Activated naive CD8-positive, alpha-beta T cell treated with anti-CD3 and anti-CD28 coated beads, Interleukin-2, amount 10 ng/mL, durations not matched to agents 7 days and 5 days (primary cell): ENCODE data around the gene MID1IP1. TPM values are rescaled to one million over a fixed set of nuclear protein-coding genes. Genes with fewer than 3 reads are reported as not detected.

Experiments used
- ATAC-seq: fragments of 150-1000 bp; cut with Tn5 transposase; one replicate; pipeline ENCODE4 v1.10.0; 2021; ENCODE audit warnings: low read depth, moderate library complexity
- POLR2A ChIA-PET: fragments of 350-600 bp; sonication (Branson Sonifier 250); formaldehyde crosslinking; loops from one replicate; lab custom pipeline; 2021; ENCODE audit warnings: antibody characterized with exemption; lab: Charles Lee
- DNase-seq: peaks from one replicate; pipeline ENCODE4 v3.0.0; 2021
- H3K27ac Mint-ChIP-seq: one replicate; pipeline ENCODE4 v1.8.0; 2022; ENCODE audit warnings: mild to moderate bottlenecking, mixed read lengths
- H3K27me3 Mint-ChIP-seq: one replicate; pipeline ENCODE4 v1.8.0; 2022; ENCODE audit warnings: mild to moderate bottlenecking, moderate library complexity, mixed read lengths
- H3K36me3 Mint-ChIP-seq: one replicate; pipeline ENCODE4 v1.8.0; 2021; ENCODE audit warnings: mild to moderate bottlenecking, mixed read lengths
- H3K4me1 Mint-ChIP-seq: one replicate; pipeline ENCODE4 v1.8.0; 2021; ENCODE audit warnings: mixed read lengths
- H3K4me3 Mint-ChIP-seq: one replicate; pipeline ENCODE4 v1.8.0; 2022; ENCODE audit warnings: mild to moderate bottlenecking, moderate library complexity, mixed read lengths
- H3K9me3 Mint-ChIP-seq: one replicate; pipeline ENCODE4 v1.8.0; 2021; ENCODE audit warnings: mixed read lengths
- total RNA-seq, 2 experiments: library from RNA; stranded (reverse); gene quantifications; one replicate each; pipeline ENCODE4 v1.2.3, GENCODE V29; 2021

Gene MID1IP1
- total RNA-seq, 2 experiments from 2014 or later = 73.6 to 76.5 TPM

- DNase-seq (no peak), ATAC-seq (no peak)
- Mint-ChIP-seq H3K36me3 (no peaks in the 10 kb centered on the region), H3K27me3 (no peaks in the 10 kb centered on the region), H3K9me3 (no peaks in the 10 kb centered on the region), H3K27ac (no peak overlapping the region), H3K4me1 (peaks cover 4% of the 10 kb centered on the region), H3K4me3 (no peak overlapping the region)
- POLR2A ChIA-PET = no interaction called here
These were observed 19.5 kb downstream of the MID1IP1 start for GRCh38 chrX:38820751-38821150.

GRCh38 chrX:38824176-38824575 is 22.9 kb downstream of the MID1IP1 start:
- no peaks in the 10 kb centered on the region for H3K9me3 Mint-ChIP-seq
- no peak overlapping the region for H3K4me3 Mint-ChIP-seq
- DNase-seq (no peak), ATAC-seq (no peak)
- POLR2A ChIA-PET = no interaction called here
- H3K36me3 Mint-ChIP-seq = no peaks in the 10 kb centered on the region
- peaks cover 2% of the 10 kb centered on the region for H3K4me1 Mint-ChIP-seq
- H3K27me3 Mint-ChIP-seq = no peaks in the 10 kb centered on the region
- H3K27ac Mint-ChIP-seq = no peak overlapping the region

- POLR2A ChIA-PET = no interaction called here
- Mint-ChIP-seq H3K9me3 (no peaks in the 10 kb centered on the region), H3K4me1 (no peaks in the 10 kb centered on the region), H3K4me3 (no peak overlapping the region), H3K27ac (no peak overlapping the region), H3K36me3 (no peaks in the 10 kb centered on the region), H3K27me3 (no peaks in the 10 kb centered on the region)
- no peak for ATAC-seq
- DNase-seq = no peak
These were observed 30.7 kb downstream of the MID1IP1 start for GRCh38 chrX:38831949-38832348.

- no peaks in the 10 kb centered on the region for H3K36me3 Mint-ChIP-seq
- H3K4me1 Mint-ChIP-seq = no peaks in the 10 kb centered on the region
- DNase-seq (no peak), ATAC-seq (no peak)
- POLR2A ChIA-PET = no interaction called here
- no peak overlapping the region for H3K27ac Mint-ChIP-seq
- no peaks in the 10 kb centered on the region for H3K9me3 Mint-ChIP-seq
- H3K4me3 Mint-ChIP-seq = no peak overlapping the region
- H3K27me3 Mint-ChIP-seq = no peaks in the 10 kb centered on the region
These were observed 36.1 kb downstream of the MID1IP1 start for GRCh38 chrX:38837389-38837788.

- ATAC-seq (no peak), DNase-seq (no peak)
- POLR2A ChIA-PET = no interaction called here
- H3K36me3 Mint-ChIP-seq = no peaks in the 10 kb centered on the region
- H3K27me3 Mint-ChIP-seq = no peaks in the 10 kb centered on the region
- H3K9me3 Mint-ChIP-seq = no peaks in the 10 kb centered on the region
- H3K27ac Mint-ChIP-seq = no peak overlapping the region
- no peak overlapping the region for H3K4me3 Mint-ChIP-seq
- H3K4me1 Mint-ChIP-seq = no peaks in the 10 kb centered on the region
These were observed 38.0 kb downstream of the MID1IP1 start for GRCh38 chrX:38839277-38839676.

GRCh38 chrX:38839944-38840343 is 38.7 kb downstream of the MID1IP1 start:
- Mint-ChIP-seq H3K9me3 (no peaks in the 10 kb centered on the region), H3K4me3 (no peak overlapping the region), H3K4me1 (no peaks in the 10 kb centered on the region), H3K27ac (no peak overlapping the region), H3K27me3 (no peaks in the 10 kb centered on the region), H3K36me3 (no peaks in the 10 kb centered on the region)
- POLR2A ChIA-PET = no interaction called here
- ATAC-seq = no peak
- no peak for DNase-seq

- DNase-seq (no peak), ATAC-seq (no peak)
- Mint-ChIP-seq H3K27me3 (no peaks in the 10 kb centered on the region), H3K36me3 (peaks cover 2% of the 10 kb centered on the region), H3K4me1 (peaks cover 8% of the 10 kb centered on the region), H3K27ac (no peak overlapping the region), H3K9me3 (no peaks in the 10 kb centered on the region), H3K4me3 (no peak overlapping the region)
- POLR2A ChIA-PET = no interaction called here
These were observed 40.5 kb downstream of the MID1IP1 start for GRCh38 chrX:38841750-38842149.

- POLR2A ChIA-PET = no interaction called here
- DNase-seq (no peak), ATAC-seq (no peak)
- Mint-ChIP-seq H3K36me3 (peaks cover 2% of the 10 kb centered on the region), H3K4me3 (no peak overlapping the region), H3K27ac (no peak overlapping the region), H3K27me3 (no peaks in the 10 kb centered on the region), H3K4me1 (peaks cover 9% of the 10 kb centered on the region), H3K9me3 (no peaks in the 10 kb centered on the region)
These were observed 44.2 kb downstream of the MID1IP1 start for GRCh38 chrX:38845426-38845825.

- ATAC-seq (no peak), DNase-seq (no peak)
- POLR2A ChIA-PET = no interaction called here
- H3K27ac Mint-ChIP-seq = no peak overlapping the region
- no peak overlapping the region for H3K4me3 Mint-ChIP-seq
- no peaks in the 10 kb centered on the region for H3K27me3 Mint-ChIP-seq
- no peaks in the 10 kb centered on the region for H3K9me3 Mint-ChIP-seq
- H3K36me3 Mint-ChIP-seq = peaks cover 2% of the 10 kb centered on the region
- H3K4me1 Mint-ChIP-seq = peaks cover 9% of the 10 kb centered on the region
These were observed 46.1 kb downstream of the MID1IP1 start for GRCh38 chrX:38847206-38847902.

GRCh38 chrX:38847903-38848230 is 46.6 kb downstream of the MID1IP1 start:
- POLR2A ChIA-PET = no interaction called here
- H3K4me3 Mint-ChIP-seq = no peak overlapping the region
- no peak for ATAC-seq

GRCh38 chrX:38848671-38849455 is 47.6 kb downstream of the MID1IP1 start:
- peaks cover 9% of the 10 kb centered on the region for H3K4me1 Mint-ChIP-seq
- H3K36me3 Mint-ChIP-seq = peaks cover 2% of the 10 kb centered on the region
- no peaks in the 10 kb centered on the region for H3K27me3 Mint-ChIP-seq
- DNase-seq (no peak), ATAC-seq (no peak)
- POLR2A ChIA-PET = no interaction called here
- no peak overlapping the region for H3K4me3 Mint-ChIP-seq
- H3K27ac Mint-ChIP-seq = no peak overlapping the region
- H3K9me3 Mint-ChIP-seq = no peaks in the 10 kb centered on the region

More at GRCh38 chrX:38847903-38848230, 46.6 kb downstream of the MID1IP1 start:
- no peaks in the 10 kb centered on the region for H3K9me3 Mint-ChIP-seq
- no peak for DNase-seq
- H3K36me3 Mint-ChIP-seq = peaks cover 2% of the 10 kb centered on the region
- peaks cover 9% of the 10 kb centered on the region for H3K4me1 Mint-ChIP-seq
- H3K27me3 Mint-ChIP-seq = no peaks in the 10 kb centered on the region
- H3K27ac Mint-ChIP-seq = no peak overlapping the region

- H3K27ac Mint-ChIP-seq = no peak overlapping the region
- H3K27me3 Mint-ChIP-seq = no peaks in the 10 kb centered on the region
- no peak for ATAC-seq
- peaks cover 2% of the 10 kb centered on the region for H3K36me3 Mint-ChIP-seq
- no peaks in the 10 kb centered on the region for H3K9me3 Mint-ChIP-seq
- DNase-seq = no peak
- peaks cover 7% of the 10 kb centered on the region for H3K4me1 Mint-ChIP-seq
- H3K4me3 Mint-ChIP-seq = no peak overlapping the region
- POLR2A ChIA-PET = no interaction called here
These were observed 49.7 kb downstream of the MID1IP1 start for GRCh38 chrX:38850807-38851544.

GRCh38 chrX:38854305-38854704 is 53.0 kb downstream of the MID1IP1 start:
- POLR2A ChIA-PET = no interaction called here
- no peaks in the 10 kb centered on the region for H3K9me3 Mint-ChIP-seq
- H3K4me3 Mint-ChIP-seq = no peak overlapping the region
- H3K4me1 Mint-ChIP-seq = peaks cover 2% of the 10 kb centered on the region
- H3K27me3 Mint-ChIP-seq = no peaks in the 10 kb centered on the region
- no peak overlapping the region for H3K27ac Mint-ChIP-seq
- no peak for ATAC-seq
- no peak for DNase-seq
- H3K36me3 Mint-ChIP-seq = no peaks in the 10 kb centered on the region
